Activated T-helper 2 cell treated with anti-CD3 and anti-CD28 coated beads, Interferon-gamma antibody, Interleukin-2, Interleukin-4, amounts not matched to agents 10 μg/mL and 5 μg/mL and 100 μg/mL, durations not matched to agents 14 hours and 24 hours and 36 hours (primary cell): ENCODE measurements around the gene RBCK1. TPM values are rescaled to one million over a fixed set of nuclear protein-coding genes. Genes with fewer than 3 reads are reported as not detected.
"Not testable (repeated sequence)": the region's sequence is repeated elsewhere in the genome, so short reads cannot be mapped to it uniquely, and the experiment has no call there.

Source experiments
- DNase-seq: peaks from one replicate; pipeline ENCODE4 v3.0.0; 2021; ENCODE audit warnings: low spot score
- H3K27ac Mint-ChIP-seq: one replicate; pipeline ENCODE4 v1.8.0; 2021; ENCODE audit warnings: mixed read lengths
- H3K27me3 Mint-ChIP-seq: one replicate; pipeline ENCODE4 v1.8.0; 2021; ENCODE audit warnings: low read depth, mixed read lengths
- H3K36me3 Mint-ChIP-seq: one replicate; pipeline ENCODE4 v1.8.0; 2021; ENCODE audit warnings: low read depth, mixed read lengths
- H3K4me1 Mint-ChIP-seq: one replicate; pipeline ENCODE4 v1.8.0; 2021; ENCODE audit warnings: low read depth, mixed read lengths
- H3K4me3 Mint-ChIP-seq: one replicate; pipeline ENCODE4 v1.8.0; 2021; ENCODE audit warnings: low read depth, mild to moderate bottlenecking, moderate library complexity, mixed read lengths
- H3K9me3 Mint-ChIP-seq: one replicate; pipeline ENCODE4 v1.8.0; 2021; ENCODE audit warnings: mixed read lengths
- intact Hi-C: fragments of 100-400 bp; cut with micrococcal nuclease; formaldehyde crosslinking; loops from one replicate; pipeline ENCODE4 v1.15.1; 2023
- total RNA-seq: library from RNA; stranded (reverse); gene quantifications from 2 replicates; pipeline ENCODE4 v1.2.3, GENCODE V29; 2022

The RBCK1 gene
- total RNA-seq, 1 donor from 2014 or later: 112 TPM

DNA sequence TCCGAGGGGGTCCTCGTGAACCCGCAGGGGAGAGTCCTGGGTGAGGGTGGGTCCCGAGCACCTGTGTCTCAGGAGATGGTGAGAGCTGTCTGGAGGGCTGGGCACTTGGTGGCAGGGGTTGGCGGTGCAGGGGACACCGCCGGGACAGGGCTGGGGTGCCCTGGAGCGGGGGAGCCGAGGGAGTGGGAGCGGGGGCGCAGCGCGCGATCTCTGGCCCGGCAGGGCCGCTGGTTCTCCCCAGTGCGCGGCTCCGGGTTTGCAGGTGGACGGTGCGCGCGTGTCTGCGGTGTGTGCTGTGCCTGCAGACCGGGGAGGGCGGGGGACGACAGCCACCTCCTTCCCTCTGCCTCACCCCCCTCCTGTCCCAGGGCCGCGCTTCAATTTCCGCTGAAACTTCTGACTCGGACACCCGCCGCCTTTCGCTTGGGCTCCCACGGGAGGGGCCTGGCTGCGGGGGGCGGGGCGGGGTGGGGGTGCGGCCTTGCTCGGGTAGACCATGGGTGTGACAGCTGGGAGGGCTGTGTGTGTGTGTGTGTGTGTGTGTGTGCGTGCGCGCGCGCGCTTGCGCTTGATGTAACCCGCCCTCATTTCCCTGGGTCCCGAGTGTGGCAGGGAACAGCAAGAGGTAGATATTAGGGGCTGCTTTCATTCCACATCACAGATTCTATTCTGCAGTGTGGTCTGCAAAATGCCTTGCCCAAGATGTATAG, 26.4 kb upstream of the RBCK1 start:
- intact Hi-C loops: loop anchor here (1.0 to 2.0 kb wide), 2 partner anchors 26 to 57 kb away; no protein-coding TSS in a partner anchor
- Mint-ChIP-seq H3K27me3 (no peaks in the 10 kb centered on the region), H3K4me1 (peaks cover 23% of the 10 kb centered on the region), H3K4me3 (peak overlapping the region; percentile 78), H3K9me3 (no peaks in the 10 kb centered on the region), H3K36me3 (peaks cover 17% of the 10 kb centered on the region), H3K27ac (peak overlapping the region; percentile 78)
- peak; percentile 79 for DNase-seq

GRCh38 chr20:382291-383115, 25.6 kb upstream of the RBCK1 start:
- Mint-ChIP-seq H3K4me3 (peak overlapping the region; percentile 78), H3K36me3 (peaks cover 23% of the 10 kb centered on the region), H3K9me3 (no peaks in the 10 kb centered on the region), H3K27me3 (no peaks in the 10 kb centered on the region), H3K27ac (peak overlapping the region; percentile 78), H3K4me1 (peaks cover 23% of the 10 kb centered on the region)
- DNase-seq: no peak
- intact Hi-C loops: loop anchor here (1.0 kb wide), 1 partner anchor 25 kb away; no protein-coding TSS in a partner anchor

DNA sequence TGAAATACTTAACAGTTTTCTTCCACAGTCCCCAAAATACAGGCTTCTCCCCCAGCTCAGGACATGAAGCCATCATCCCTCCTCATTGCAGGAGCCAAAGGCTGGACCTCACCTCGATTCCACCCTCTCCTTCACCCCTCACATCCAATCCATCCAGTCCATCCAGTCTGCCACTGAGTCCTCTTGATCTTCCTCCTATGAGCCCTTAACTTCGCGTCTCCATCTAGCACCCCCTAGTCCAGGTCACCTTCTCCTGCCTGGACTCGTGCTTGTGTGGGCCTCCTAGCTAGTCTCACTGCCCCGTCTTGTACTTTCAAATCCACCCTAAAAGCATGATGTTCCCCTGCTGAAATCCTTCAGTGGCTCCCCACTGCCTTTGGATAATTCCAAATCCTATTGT, 24.2 kb upstream of the RBCK1 start:
- H3K27ac Mint-ChIP-seq: peak overlapping the region; percentile 10
- no peaks in the 10 kb centered on the region for H3K9me3 Mint-ChIP-seq
- H3K4me3 Mint-ChIP-seq: no peak overlapping the region
- no peak for DNase-seq
- intact Hi-C loops: no loop called here
- H3K27me3 Mint-ChIP-seq: no peaks in the 10 kb centered on the region
- peaks cover 37% of the 10 kb centered on the region for H3K36me3 Mint-ChIP-seq
- H3K4me1 Mint-ChIP-seq: peaks cover 23% of the 10 kb centered on the region

DNA sequence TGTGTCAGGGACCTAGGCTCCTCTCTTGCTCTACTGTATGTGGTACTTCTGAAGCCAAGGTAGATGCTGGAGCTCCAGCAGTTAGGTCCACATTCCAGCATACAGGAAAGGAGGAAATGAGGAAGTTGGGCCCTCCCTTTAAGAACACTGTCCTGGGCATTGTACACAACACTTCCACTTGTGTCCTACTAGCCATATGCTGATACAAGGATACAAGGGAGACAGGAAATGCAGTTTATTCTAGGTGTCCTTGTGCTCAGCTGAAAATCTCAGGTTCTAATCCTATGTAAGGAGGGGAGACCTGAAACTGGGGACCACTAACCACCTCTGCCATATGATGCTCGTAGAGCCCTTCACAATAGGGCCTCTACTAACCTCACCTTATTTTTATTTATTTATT, 23.4 kb upstream of the RBCK1 start:
- Mint-ChIP-seq H3K4me3 (no peak overlapping the region), H3K36me3 (peaks cover 43% of the 10 kb centered on the region), H3K4me1 (peaks cover 23% of the 10 kb centered on the region), H3K27ac (peak overlapping the region; percentile 11), H3K9me3 (no peaks in the 10 kb centered on the region), H3K27me3 (no peaks in the 10 kb centered on the region)
- DNase-seq: no peak
- intact Hi-C loops: no loop called here

DNA sequence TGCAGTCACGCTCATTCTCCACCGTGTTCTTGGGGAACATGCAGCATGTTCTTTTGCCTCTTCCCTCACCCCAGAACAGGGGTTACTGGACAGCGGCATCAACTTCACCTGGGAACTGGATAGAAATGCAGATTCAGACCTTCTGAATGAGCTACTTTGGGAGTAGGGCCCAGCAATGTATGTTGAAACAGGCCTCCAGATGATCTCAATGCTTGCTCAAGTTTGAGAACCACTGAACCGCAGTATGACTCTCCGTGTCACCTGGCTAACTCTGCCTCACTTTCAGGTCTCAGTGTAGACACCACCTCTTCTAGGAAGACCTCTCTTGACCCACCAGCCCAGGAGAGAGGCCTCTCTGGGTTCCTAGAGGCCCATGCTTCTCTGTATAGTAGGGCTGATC, 22.7 kb upstream of the RBCK1 start:
- H3K27ac Mint-ChIP-seq: peak overlapping the region; percentile 31
- H3K9me3 Mint-ChIP-seq: no peaks in the 10 kb centered on the region
- peaks cover 23% of the 10 kb centered on the region for H3K4me1 Mint-ChIP-seq
- H3K4me3 Mint-ChIP-seq: no peak overlapping the region
- H3K36me3 Mint-ChIP-seq: peaks cover 49% of the 10 kb centered on the region
- no peak for DNase-seq
- intact Hi-C loops: no loop called here
- no peaks in the 10 kb centered on the region for H3K27me3 Mint-ChIP-seq

- peaks cover 57% of the 10 kb centered on the region for H3K36me3 Mint-ChIP-seq
These were observed 21.5 kb upstream of the RBCK1 start for GRCh38 chr20:386634-387033.

DNA sequence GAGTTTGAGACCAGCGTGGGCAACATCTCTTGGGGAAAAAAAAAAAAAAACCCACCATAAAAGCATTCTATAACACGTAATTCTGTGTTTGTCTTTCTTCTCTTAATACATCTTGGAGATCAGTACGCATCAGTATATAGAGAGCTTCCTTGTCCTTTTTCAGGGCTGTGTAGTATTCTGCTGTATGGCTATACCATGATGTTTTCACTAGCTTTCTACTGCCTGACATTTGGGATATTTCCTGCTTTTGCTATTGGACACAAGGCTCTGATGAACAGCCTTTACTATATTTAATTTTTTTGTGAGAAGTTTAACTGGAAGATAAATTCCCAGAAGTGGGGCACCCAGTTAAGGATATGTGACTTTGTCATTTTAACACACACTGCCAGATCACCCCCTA, 20.6 kb upstream of the RBCK1 start:
- H3K36me3 Mint-ChIP-seq: peaks cover 66% of the 10 kb centered on the region

More at GRCh38 chr20:386634-387033, 21.5 kb upstream of the RBCK1 start:
- H3K27ac Mint-ChIP-seq, DNase-seq, intact Hi-C loops, H3K9me3 Mint-ChIP-seq, H3K4me3 Mint-ChIP-seq, H3K27me3 Mint-ChIP-seq: not testable (repeated sequence)
- peaks cover 23% of the 10 kb centered on the region for H3K4me1 Mint-ChIP-seq

DNA sequence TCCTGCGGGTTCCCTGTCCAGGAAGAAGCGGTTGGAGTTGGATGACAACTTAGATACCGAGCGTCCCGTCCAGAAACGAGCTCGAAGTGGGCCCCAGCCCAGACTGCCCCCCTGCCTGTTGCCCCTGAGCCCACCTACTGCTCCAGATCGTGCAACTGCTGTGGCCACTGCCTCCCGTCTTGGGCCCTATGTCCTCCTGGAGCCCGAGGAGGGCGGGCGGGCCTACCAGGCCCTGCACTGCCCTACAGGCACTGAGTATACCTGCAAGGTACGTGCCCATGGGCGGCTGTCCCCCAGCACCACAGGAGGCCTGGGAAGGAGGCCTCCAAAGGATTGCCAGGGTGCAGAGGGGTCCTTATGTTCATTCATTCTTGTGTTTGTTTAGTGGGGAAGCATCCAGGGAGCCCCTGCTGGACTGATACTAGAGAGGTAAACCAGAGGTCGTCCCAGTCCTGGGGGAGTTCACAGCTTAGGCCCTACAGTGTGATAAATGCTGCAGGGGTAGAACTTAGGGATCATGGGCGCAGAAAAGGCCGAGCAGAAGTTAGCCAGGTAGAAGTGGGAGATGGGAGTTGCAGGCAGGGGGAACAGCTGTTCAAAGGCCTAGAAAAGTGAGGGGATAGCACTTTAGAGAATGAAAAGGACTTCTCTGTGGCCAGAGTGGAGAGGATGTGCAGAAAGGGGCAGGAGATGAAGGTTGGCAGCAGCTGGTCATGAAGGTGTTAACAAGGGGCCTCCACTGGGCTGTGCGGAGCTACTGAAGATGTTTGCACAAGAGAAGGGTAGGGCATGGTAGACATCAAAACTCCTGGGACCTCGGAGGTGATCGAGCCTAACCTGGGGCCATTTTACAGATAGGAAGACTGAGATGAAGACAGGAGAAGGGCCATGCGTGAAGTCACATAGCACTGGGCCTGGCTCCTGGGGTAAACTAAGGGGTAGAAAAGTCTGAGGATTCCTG, 19.8 kb upstream of the RBCK1 start:
- no peak for DNase-seq
- Mint-ChIP-seq H3K36me3 (peaks cover 74% of the 10 kb centered on the region), H3K4me1 (peaks cover 11% of the 10 kb centered on the region), H3K27ac (no peak overlapping the region), H3K9me3 (no peaks in the 10 kb centered on the region), H3K4me3 (no peak overlapping the region), H3K27me3 (no peaks in the 10 kb centered on the region)
- intact Hi-C loops: no loop called here

More for the DNA sequence above, 20.6 kb upstream of the RBCK1 start:
- intact Hi-C loops: no loop called here
- Mint-ChIP-seq H3K4me3 (no peak overlapping the region), H3K27me3 (no peaks in the 10 kb centered on the region), H3K9me3 (no peaks in the 10 kb centered on the region), H3K27ac (no peak overlapping the region), H3K4me1 (peaks cover 18% of the 10 kb centered on the region)
- no peak for DNase-seq

- H3K9me3 Mint-ChIP-seq: no peaks in the 10 kb centered on the region
- intact Hi-C loops: no loop called here
- no peak overlapping the region for H3K27ac Mint-ChIP-seq
- no peaks in the 10 kb centered on the region for H3K27me3 Mint-ChIP-seq
- no peak overlapping the region for H3K4me3 Mint-ChIP-seq
- peaks cover 3% of the 10 kb centered on the region for H3K4me1 Mint-ChIP-seq
- peaks cover 75% of the 10 kb centered on the region for H3K36me3 Mint-ChIP-seq
- DNase-seq: no peak
These were observed 18.9 kb upstream of the RBCK1 start for GRCh38 chr20:389220-389619.

DNA sequence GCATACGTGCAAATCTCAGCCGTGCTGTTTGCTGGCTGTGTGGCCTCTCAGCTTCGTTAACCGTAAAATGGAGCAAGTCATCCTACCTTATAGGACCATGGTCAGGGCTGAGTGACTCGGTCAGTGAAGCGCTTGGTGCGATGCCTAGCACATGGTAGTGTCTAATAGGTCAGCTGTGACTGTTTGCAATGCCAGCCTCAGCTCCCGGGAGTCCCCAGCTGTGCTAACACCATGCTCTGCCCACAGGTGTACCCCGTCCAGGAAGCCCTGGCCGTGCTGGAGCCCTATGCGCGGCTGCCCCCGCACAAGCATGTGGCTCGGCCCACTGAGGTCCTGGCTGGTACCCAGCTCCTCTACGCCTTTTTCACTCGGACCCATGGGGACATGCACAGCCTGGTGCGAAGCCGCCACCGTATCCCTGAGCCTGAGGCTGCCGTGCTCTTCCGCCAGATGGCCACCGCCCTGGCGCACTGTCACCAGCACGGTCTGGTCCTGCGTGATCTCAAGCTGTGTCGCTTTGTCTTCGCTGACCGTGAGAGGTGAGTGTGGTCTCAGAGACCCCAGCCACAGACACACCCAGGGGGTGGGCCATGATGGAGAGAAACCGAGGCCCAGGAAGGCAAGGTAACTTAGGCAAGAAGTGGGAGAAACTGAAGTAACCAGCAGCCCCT, 16.9 kb upstream of the RBCK1 start:
- intact Hi-C loops: no loop called here
- DNase-seq: no peak
- Mint-ChIP-seq H3K36me3 (peaks cover 73% of the 10 kb centered on the region), H3K27me3 (no peaks in the 10 kb centered on the region), H3K4me1 (no peaks in the 10 kb centered on the region), H3K4me3 (no peak overlapping the region), H3K27ac (no peak overlapping the region), H3K9me3 (no peaks in the 10 kb centered on the region)

DNA sequence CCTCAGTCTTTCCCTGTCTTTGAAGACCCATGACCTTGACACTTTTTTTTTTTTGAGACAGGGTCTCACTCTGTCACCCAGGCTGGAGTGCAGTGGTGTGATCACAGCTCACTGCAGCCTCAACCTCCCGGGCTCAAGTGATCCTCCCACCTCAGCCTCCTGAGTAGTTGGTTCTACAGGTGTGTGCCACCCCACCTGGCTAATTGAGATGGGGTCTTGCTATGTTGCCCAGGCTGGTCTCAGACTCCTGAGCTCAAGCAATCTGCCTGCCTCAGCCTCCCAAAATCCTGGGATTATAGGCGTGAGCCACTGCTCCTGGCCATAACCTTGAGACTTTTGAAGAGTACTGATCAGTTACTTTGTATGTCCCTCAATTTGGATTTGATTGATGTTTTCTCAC, 14.8 kb upstream of the RBCK1 start:
- H3K4me3 Mint-ChIP-seq, H3K27ac Mint-ChIP-seq, H3K27me3 Mint-ChIP-seq, H3K4me1 Mint-ChIP-seq, H3K9me3 Mint-ChIP-seq, intact Hi-C loops, DNase-seq: not testable (repeated sequence)
- peaks cover 66% of the 10 kb centered on the region for H3K36me3 Mint-ChIP-seq

DNA sequence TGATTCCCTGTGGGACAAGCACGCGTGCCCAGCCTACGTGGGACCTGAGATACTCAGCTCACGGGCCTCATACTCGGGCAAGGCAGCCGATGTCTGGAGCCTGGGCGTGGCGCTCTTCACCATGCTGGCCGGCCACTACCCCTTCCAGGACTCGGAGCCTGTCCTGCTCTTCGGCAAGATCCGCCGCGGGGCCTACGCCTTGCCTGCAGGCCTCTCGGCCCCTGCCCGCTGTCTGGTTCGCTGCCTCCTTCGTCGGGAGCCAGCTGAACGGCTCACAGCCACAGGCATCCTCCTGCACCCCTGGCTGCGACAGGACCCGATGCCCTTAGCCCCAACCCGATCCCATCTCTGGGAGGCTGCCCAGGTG, 11.9 kb upstream of the RBCK1 start:
- no peak for DNase-seq
- peaks cover 48% of the 10 kb centered on the region for H3K36me3 Mint-ChIP-seq
- peaks cover 11% of the 10 kb centered on the region for H3K4me1 Mint-ChIP-seq
- H3K9me3 Mint-ChIP-seq: no peaks in the 10 kb centered on the region
- H3K27me3 Mint-ChIP-seq: no peaks in the 10 kb centered on the region
- no peak overlapping the region for H3K27ac Mint-ChIP-seq
- H3K4me3 Mint-ChIP-seq: no peak overlapping the region
- intact Hi-C loops: no loop called here
